K562 (cell line): ENCODE measurements around the gene MYBPHL. TPM values are rescaled to one million over a fixed set of nuclear protein-coding genes. Genes with fewer than 3 reads are reported as not detected.

ENCODE experiments used
- ARID1B ChIP-seq: fragments of 450-650 bp; IDR thresholded peaks from 2 replicates; pipeline ENCODE4 v1.6.1; 2016; ENCODE audit warnings: antibody characterized with exemption, mild to moderate bottlenecking, inconsistent platforms
- ATF7 ChIP-seq: fragments of 450-650 bp; IDR thresholded peaks from 2 replicates; pipeline ENCODE4 v1.7.1; 2014; ENCODE audit warnings: mild to moderate bottlenecking, moderate library complexity
- BCOR ChIP-seq: fragments of 450-650 bp; IDR thresholded peaks from 2 replicates; pipeline ENCODE4 v1.6.1; 2016
- CAMTA2 ChIP-seq: fragments of 250-450 bp; sonication (Bioruptor Pico); conservative IDR thresholded peaks from 2 replicates; pipeline ENCODE4 v1.5.1; 2022
- CTCFL ChIP-seq: IDR thresholded peaks from 2 replicates; pipeline ENCODE4 v1.6.1; 2011; ENCODE audit warnings: borderline replicate concordance, low read depth, mild to moderate bottlenecking, moderate library complexity, low read length; ENCODE audit not compliant: insufficient read depth, poor library complexity, severe bottlenecking
- L3MBTL2 ChIP-seq: fragments of 450-650 bp; IDR thresholded peaks from 2 replicates; pipeline ENCODE4 v1.6.1; 2016; ENCODE audit warnings: mild to moderate bottlenecking, moderate library complexity
- NBN ChIP-seq: fragments of 450-650 bp; IDR thresholded peaks from 2 replicates; pipeline ENCODE4 v1.6.1; 2016; ENCODE audit warnings: low read depth, mild to moderate bottlenecking
- PBX2 ChIP-seq, 2 experiments: IDR thresholded peaks in 1 of 2; conservative IDR thresholded peaks in 1 of 2; 2 replicates each; pipeline ENCODE4 v1.6.1; 2016; ENCODE audit warnings: low read depth in 2 of 2, mild to moderate bottlenecking in 1 of 2, missing compliant biosample characterization in 1 of 2, missing genetic modification characterization in 1 of 2, moderate library complexity in 1 of 2
- PHF21A ChIP-seq: fragments of 450-650 bp; IDR thresholded peaks from 2 replicates; pipeline ENCODE4 v1.6.1; 2017; ENCODE audit warnings: low read depth, borderline replicate concordance
- PURB ChIP-seq: sonication (generic); formaldehyde crosslinking; IDR thresholded peaks from 2 replicates; pipeline ENCODE4 v1.9.0; 2021; ENCODE audit warnings: low read depth, mild to moderate bottlenecking, missing genetic modification reagents
- RAD21 ChIP-seq, 2 experiments: fragments of 250-450 bp in 1 of 2; fragments of 450-650 bp in 1 of 2; sonication (Bioruptor Pico) in 1 of 2; formaldehyde crosslinking in 1 of 2; IDR thresholded peaks in 1 of 2; conservative IDR thresholded peaks in 1 of 2; 2 replicates each; pipeline versions ENCODE4 v1.4.0 to v1.8.0; 2020 to 2022; ENCODE audit warnings: mild to moderate bottlenecking in 2 of 2, moderate library complexity in 1 of 2
- SRF ChIP-seq, 2 experiments: fragments of 250-450, 450-650 bp in 1 of 2; sonication (Bioruptor Pico) in 1 of 2; sonication (generic) in 1 of 2; formaldehyde crosslinking; IDR thresholded peaks; 2 replicates each; pipeline versions ENCODE4 v1.5.0 to v1.5.1; 2020 to 2022; ENCODE audit warnings: mild to moderate bottlenecking in 1 of 2, missing genetic modification reagents in 1 of 2
- TOE1 ChIP-seq, 2 experiments: fragments of 450-650 bp in 1 of 2; sonication (generic) in 1 of 2; formaldehyde crosslinking in 1 of 2; IDR thresholded peaks; 2 replicates each; pipeline versions ENCODE4 v1.7.1 to v1.8.0; 2016 to 2022; ENCODE audit warnings: borderline replicate concordance in 2 of 2, mild to moderate bottlenecking in 2 of 2, antibody characterized with exemption in 1 of 2, inconsistent platforms in 1 of 2, low read depth in 1 of 2, missing genetic modification reagents in 1 of 2, moderate library complexity in 1 of 2
- TRIM28 ChIP-seq: fragments of 450-650 bp; IDR thresholded peaks from 2 replicates; pipeline ENCODE4 v1.6.1; 2017
- XRCC5 ChIP-seq: fragments of 200-400 bp; formaldehyde crosslinking; IDR thresholded peaks from 2 replicates; pipeline ENCODE4 v1.6.1; 2017; ENCODE audit warnings: low read depth, mild to moderate bottlenecking, low read length
- ZHX1 ChIP-seq: fragments of 150-350 bp; conservative IDR thresholded peaks from 2 replicates; pipeline ENCODE4 v1.6.1; 2014; ENCODE audit warnings: low read length
- ZNF224 ChIP-seq: sonication (generic); formaldehyde crosslinking; IDR thresholded peaks from 2 replicates; pipeline ENCODE4 v1.8.0; 2022; ENCODE audit warnings: mild to moderate bottlenecking, missing genetic modification reagents
- ZNF41 ChIP-seq: fragments of 250-450 bp; sonication (Bioruptor Pico); conservative IDR thresholded peaks from 2 replicates; pipeline ENCODE4 v1.4.0; 2020; ENCODE audit warnings: mild to moderate bottlenecking
- ZNF431 ChIP-seq: sonication (generic); formaldehyde crosslinking; IDR thresholded peaks from 2 replicates; pipeline ENCODE4 v1.8.0; 2022; ENCODE audit warnings: mild to moderate bottlenecking, missing genetic modification reagents
- polyA plus RNA-seq, 8 experiments: library from polyadenylated mRNA; depleted of rRNA in 4 of 8; stranded (reverse) in 5 of 8; unstranded in 3 of 8; fragments of >200 nt; fragmentation: Nextera tagmentation in 2 of 8; fragmentation: Illumina TruSeq in 1 of 8; extraction: Ambion mirVana in 2 of 8; extraction: Trizol in 1 of 8; gene quantifications; 2 replicates each; pipeline versions ENCODE4 v1.2.1 to v1.2.3, GENCODE V29; 2011 to 2014; ENCODE audit warnings: inconsistent platforms in 1 of 8, missing spikeins in 1 of 8
- total RNA-seq, 7 experiments: library from RNA; depleted of rRNA in 6 of 7; stranded (reverse); fragments of >200 nt in 6 of 7; fragmentation: Illumina TruSeq in 2 of 7; extraction: Trizol in 2 of 7; gene quantifications; 2 replicates each; pipeline versions ENCODE4 v1.2.1 to v1.2.3, GENCODE V29; 2011 to 2021; ENCODE audit warnings: low replicate concordance in 1 of 7

MYBPHL gene
- total and polyA plus RNA-seq, 9 of the 15 experiments (the other 6 are each of a cell fraction or from before 2014, with no cell fraction given), result 0.20 to 1.9 (median 0.33) TPM

GRCh38 chr1:109263597-109264378, 43.0 kb downstream of the MYBPHL start (continued):
- no peak; the same call in 1 of the 2 replicates for TF ChIP-seq ARID1B
- peak; percentile 82 for TF ChIP-seq L3MBTL2
- peak; percentile 72 for TF ChIP-seq ZNF431
- TF ChIP-seq ZNF41 (CRISPR knock-in tag), result no peak
- no peak for TF ChIP-seq PURB
- TF ChIP-seq ZHX1, result 0 out of 2 replicates have a peak, but pooled peaks have one; percentile 76
- 0 out of 2 replicates have a peak, but pooled peaks have one; percentile 61 for TF ChIP-seq PHF21A
- peak; percentile 98 to 100 for TF ChIP-seq RAD21 (CRISPR knock-in tag; conservative IDR thresholded peaks at IDR 0.05 in 1 of 2, IDR thresholded peaks at IDR 0.05 in 1 of 2)
- TF ChIP-seq BCOR, result peak; percentile 63; the same call in 1 of the 2 replicates
- no peak for TF ChIP-seq CAMTA2 (CRISPR knock-in tag)
- TF ChIP-seq ATF7, result peak; percentile 66; the same call in 1 of the 2 replicates
- peak; percentile 40; the same call in 1 of the 2 replicates for TF ChIP-seq NBN
- TF ChIP-seq TOE1 (IDR thresholded peaks at IDR 0.05; ENCODE audit: borderline replicate concordance), result peak; percentile 37; the same call in 1 of the 2 replicates
- peak; percentile 93 for TF ChIP-seq TOE1 (CRISPR knock-in tag; IDR thresholded peaks at IDR 0.05; ENCODE audit: borderline replicate concordance, low read depth)
- peak; percentile 98 for TF ChIP-seq XRCC5
- TF ChIP-seq ZNF224, result peak; percentile 61; the same call in 1 of the 2 replicates
- peak in 1 of 2 experiments; percentile 40; a peak in 1 of 4 replicates for TF ChIP-seq SRF (CRISPR knock-in tag; IDR thresholded peaks at IDR 0.05)
- no peak for TF ChIP-seq TRIM28
- TF ChIP-seq PBX2 (CRISPR knock-in tag; IDR thresholded peaks at IDR 0.05; ENCODE audit: low read depth), result no peak
- 0 out of 2 replicates have a peak, but pooled peaks have one; percentile 5 for TF ChIP-seq PBX2 (tag; conservative IDR thresholded peaks at IDR 0.05; ENCODE audit: low read depth)
- peak; percentile 56 for TF ChIP-seq CTCFL
